PFSK-1 (cell line): ENCODE measurements around the gene ACKR4.

Experiments used
- FOXP2 ChIP-seq: optimal IDR thresholded peaks from 2 replicates; pipeline ENCODE3; 2011; ENCODE audit warnings: borderline replicate concordance, control low read depth, inconsistent platforms; ENCODE audit not compliant: insufficient read depth; ENCODE audit errors: extremely low read length, extremely low read depth
- POLR2AphosphoS5 ChIP-seq: IDR thresholded peaks from 2 replicates; pipeline ENCODE4 v1.6.1; 2012; ENCODE audit warnings: low read depth, mild to moderate bottlenecking, control low read depth, low read length, moderate library complexity
- REST ChIP-seq, 2 experiments: IDR thresholded peaks; 2 replicates each; pipeline versions ENCODE4 v1.6.1 to v1.8.0; 2011 to 2012; ENCODE audit warnings: low read depth in 2 of 2, low read length in 2 of 2, control low read depth in 1 of 2, inconsistent platforms in 1 of 2, mild to moderate bottlenecking in 1 of 2, moderate library complexity in 1 of 2; ENCODE audit not compliant: insufficient read depth in 1 of 2
- SIN3A ChIP-seq: IDR thresholded peaks from 2 replicates; pipeline ENCODE4 v1.6.1; 2012; ENCODE audit warnings: mild to moderate bottlenecking, low read length, moderate library complexity, borderline replicate concordance; ENCODE audit not compliant: insufficient read depth

DNA sequence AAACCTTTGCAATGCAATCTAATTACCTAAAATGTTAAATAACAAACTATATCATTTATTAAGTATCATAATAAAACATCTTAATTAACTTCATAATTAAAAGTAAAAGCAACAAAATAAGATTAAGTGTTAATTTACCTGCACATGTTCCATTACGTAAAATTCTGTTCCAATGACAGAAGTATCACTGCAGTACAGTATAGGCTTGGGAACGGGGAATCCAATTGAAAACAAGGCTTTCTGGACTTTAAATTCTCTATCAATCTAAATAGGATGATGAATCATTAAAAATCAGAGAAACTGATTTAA lies 45.4 kb downstream of the ACKR4 start:
- TF ChIP-seq POLR2AphosphoS5 (no peak), FOXP2 (no peak), SIN3A (no peak), REST (IDR thresholded peaks at IDR 0.05; ENCODE audit: insufficient read depth in 1 of 2, low read depth in 2 of 2, low read length in 2 of 2) (no peak)
